Measurements from ENCODE around the gene STK32B. TPM values are rescaled to one million over a fixed set of nuclear protein-coding genes. Genes with fewer than 3 reads are reported as not detected.

The STK32B gene
- total RNA-seq, 4 donors from 2014 or later, result 2.4 to 3.9 (median 3.1) TPM

DNA sequence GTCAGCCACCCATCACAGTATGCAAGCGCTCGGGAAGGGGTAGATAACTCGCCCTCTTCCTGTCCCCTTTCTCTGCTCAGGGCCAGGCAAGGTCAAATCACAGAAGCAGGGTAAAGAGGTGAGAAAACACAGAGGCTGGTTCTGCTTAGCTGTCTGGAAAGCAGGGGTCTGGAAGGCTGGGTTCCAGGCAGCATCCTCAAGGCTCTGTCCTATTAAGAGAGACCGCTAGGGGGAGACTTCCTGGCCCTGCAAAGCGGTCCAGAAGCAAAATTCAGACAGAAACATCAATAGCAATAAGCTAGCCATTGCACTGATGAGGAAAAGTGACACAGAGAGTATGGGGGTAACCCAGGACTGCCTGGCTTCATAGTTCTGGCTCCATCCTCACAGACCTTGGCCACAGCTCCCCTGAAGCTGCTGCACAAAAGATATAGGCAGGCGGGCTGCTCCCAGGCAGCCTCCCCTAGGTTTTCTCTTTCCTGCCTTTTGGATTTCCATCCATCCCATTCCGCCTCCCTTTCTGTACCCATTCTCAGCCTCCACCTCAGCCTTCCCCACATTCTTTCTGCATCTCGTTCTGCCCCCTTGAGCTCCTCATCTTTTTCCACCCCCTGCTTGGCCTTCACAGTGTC, 348.6 kb downstream of the STK32B start:
- TF ChIP-seq CTCF (IDR thresholded peaks at IDR 0.05), result no peak
- no peak for DNase-seq (ENCODE audit: low spot score)
- ATAC-seq (ENCODE audit: low FRiP score), result no peak

DNA sequence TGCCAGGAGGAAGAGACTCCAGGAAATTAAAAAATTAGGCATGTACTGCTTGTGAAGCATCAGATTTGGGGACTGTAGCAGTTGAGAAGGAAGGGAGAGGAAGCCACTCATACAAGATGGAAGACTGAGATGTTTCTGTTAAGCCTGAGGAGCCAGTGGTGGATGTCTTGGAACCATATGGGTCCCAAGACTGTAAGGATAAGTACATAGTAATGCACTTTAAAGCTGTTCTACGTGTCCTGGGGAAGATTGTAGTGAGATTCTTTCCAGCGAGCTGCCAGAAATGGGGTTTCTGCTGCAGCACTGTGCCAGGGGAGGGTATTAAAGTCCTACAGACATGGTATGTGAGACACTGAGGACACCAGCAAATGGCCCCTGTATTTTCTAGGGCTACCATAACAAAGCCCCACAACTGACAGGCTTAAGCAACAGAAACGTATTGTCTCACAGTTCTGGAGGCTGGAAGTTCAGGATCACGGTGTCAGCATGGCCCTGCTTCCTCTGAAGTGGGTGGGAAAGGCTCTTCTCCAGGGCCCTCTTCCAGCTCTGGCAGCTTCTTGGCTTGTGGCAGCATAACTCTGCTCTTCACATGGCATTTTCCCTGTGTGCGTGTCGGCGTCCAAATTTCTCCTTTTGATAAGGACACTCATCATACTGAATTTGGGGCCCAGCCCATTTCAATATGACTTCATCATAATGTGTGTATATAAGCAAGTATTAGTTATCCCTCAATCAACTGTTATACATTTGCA, 352.6 kb downstream of the STK32B start:
- no peak for DNase-seq (ENCODE audit: low spot score)
- no peak for ATAC-seq (ENCODE audit: low FRiP score)
- no peak for TF ChIP-seq CTCF (IDR thresholded peaks at IDR 0.05)

DNA sequence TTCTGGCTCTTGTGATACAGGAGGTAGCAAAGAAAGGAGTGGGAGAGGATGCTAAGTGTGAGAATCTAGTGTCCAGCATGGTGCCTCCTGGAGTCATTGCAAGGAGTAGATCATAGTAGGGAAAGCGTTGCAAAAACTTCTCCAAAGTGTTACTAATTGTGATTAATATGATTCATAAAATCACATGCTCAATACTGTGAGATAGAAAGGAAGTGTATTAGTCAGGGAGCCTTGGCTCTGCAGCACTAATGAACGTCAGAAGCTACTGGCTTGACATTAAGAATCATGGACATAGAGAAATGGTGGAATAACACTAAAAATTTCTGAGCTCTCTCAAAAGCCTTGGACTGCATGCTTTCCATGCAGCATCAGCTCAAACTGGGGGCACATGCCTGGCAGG, 358.0 kb downstream of the STK32B start:
- no peak for TF ChIP-seq CTCF (IDR thresholded peaks at IDR 0.05)
- no peak for ATAC-seq (ENCODE audit: low FRiP score)
- no peak for DNase-seq (ENCODE audit: low spot score)

DNA sequence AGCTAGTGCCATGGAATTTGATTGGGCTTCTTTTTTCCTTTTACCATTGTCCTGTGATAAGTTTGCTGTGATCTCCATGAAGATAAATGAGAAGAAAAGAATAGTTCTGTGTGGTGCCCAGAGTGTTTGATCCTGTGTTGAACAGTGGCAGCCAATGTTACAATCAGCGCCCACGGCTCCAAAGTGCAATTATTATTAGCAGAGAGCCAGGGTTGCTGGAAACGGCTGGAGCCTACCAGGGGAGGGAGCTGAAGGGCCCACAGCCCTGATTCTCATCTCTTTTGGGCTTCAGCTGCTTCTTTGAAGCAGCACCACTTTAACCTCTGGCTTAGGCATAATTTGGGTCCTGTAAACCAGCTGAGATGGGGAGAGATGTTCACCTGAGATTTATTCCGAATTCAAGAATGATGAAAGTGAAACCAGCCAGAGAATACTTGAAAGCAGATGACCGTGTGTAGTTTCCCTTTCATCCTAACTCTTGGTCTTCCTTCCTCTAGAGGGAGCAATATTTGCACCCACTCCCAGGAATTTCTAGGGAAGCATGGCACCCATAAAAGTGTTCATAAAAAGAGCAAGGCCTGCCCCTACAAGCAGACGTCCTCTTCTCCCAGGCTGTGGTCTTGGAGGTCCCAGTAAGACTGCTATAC, 358.8 kb downstream of the STK32B start:
- DNase-seq (ENCODE audit: low spot score) (no peak), ATAC-seq (ENCODE audit: low FRiP score) (no peak)
- TF ChIP-seq CTCF (IDR thresholded peaks at IDR 0.05), result no peak

- TF ChIP-seq CTCF (IDR thresholded peaks at IDR 0.05), result no peak
- DNase-seq (ENCODE audit: low spot score) (no peak), ATAC-seq (ENCODE audit: low FRiP score) (no peak)
These were observed 361.0 kb downstream of the STK32B start for GRCh38 chr4:5412296-5412695.

DNA sequence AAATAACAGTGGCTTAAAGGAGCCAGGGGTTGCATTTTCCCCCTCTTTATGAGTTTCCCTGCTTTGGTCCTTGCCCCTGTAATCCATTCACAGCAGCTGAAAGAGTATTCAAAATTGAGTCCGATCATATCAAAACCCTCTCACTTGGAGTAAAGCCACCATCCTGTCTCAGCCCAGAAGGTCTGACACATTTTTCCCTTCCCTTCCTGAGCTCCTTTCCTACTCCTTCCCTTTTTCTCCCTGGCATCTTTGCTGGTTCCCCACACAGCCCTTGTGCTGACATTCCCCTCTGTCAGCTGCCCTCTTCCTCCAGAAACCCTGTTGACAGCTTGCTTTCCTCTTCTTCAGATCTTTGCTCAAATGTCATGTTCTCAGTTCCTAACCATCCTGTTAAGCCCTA, 361.5 kb downstream of the STK32B start:
- ATAC-seq (ENCODE audit: low FRiP score) (no peak), DNase-seq (ENCODE audit: low spot score) (no peak)
- no peak for TF ChIP-seq CTCF (IDR thresholded peaks at IDR 0.05)

Measured in omental fat pad (tissue), 4 donors.